Endodermal cell (in vitro differentiated cells): ENCODE results near the gene PLPPR1. TPM values are rescaled to one million over a fixed set of nuclear protein-coding genes. Genes with fewer than 3 reads are reported as not detected.

Source experiments
- DNase-seq: peaks from one replicate; pipeline ENCODE4 v3.0.0-alpha.2; 2017
- H3K27ac ChIP-seq: 2 replicates; pipeline ENCODE4 v1.5.1; 2013; ENCODE audit warnings: mild to moderate bottlenecking, low read depth, low read length, moderate library complexity
- H3K27me3 ChIP-seq: 2 replicates; pipeline ENCODE4 v1.6.1; 2013; ENCODE audit warnings: mild to moderate bottlenecking, low read length, moderate library complexity; ENCODE audit not compliant: insufficient read depth, control insufficient read depth, poor library complexity, severe bottlenecking
- H3K36me3 ChIP-seq: 2 replicates; pipeline ENCODE4 v1.7.0; 2013; ENCODE audit warnings: mild to moderate bottlenecking, low read length, moderate library complexity; ENCODE audit not compliant: control insufficient read depth, insufficient read depth
- H3K4me1 ChIP-seq: one replicate; pipeline ENCODE4 v1.7.0; 2013; ENCODE audit warnings: low read length; ENCODE audit not compliant: control insufficient read depth, insufficient read depth
- H3K4me3 ChIP-seq: 2 replicates; pipeline ENCODE4 v1.5.1; 2013; ENCODE audit warnings: mild to moderate bottlenecking, low read length, moderate library complexity
- H3K9ac ChIP-seq: 2 replicates; pipeline ENCODE4 v1.6.1; 2013; ENCODE audit warnings: mild to moderate bottlenecking, low read length, moderate library complexity; ENCODE audit not compliant: poor library complexity, severe bottlenecking; ENCODE audit errors: extremely low read depth
- H3K9me3 ChIP-seq: 2 replicates; pipeline ENCODE4 v1.6.1; 2013; ENCODE audit warnings: mild to moderate bottlenecking, low read length, moderate library complexity; ENCODE audit not compliant: control insufficient read depth
- H3K27ac Mint-ChIP-seq: 2 replicates; pipeline ENCODE4 v1.8.0; 2020; ENCODE audit warnings: mixed read lengths
- H3K27me3 Mint-ChIP-seq: 2 replicates; pipeline ENCODE4 v1.8.0; 2021; ENCODE audit warnings: mild to moderate bottlenecking, mixed read lengths; ENCODE audit not compliant: insufficient read depth
- H3K36me3 Mint-ChIP-seq: 2 replicates; pipeline ENCODE4 v1.8.0; 2020; ENCODE audit warnings: low read depth, mixed read lengths
- H3K4me1 Mint-ChIP-seq: 2 replicates; pipeline ENCODE4 v1.8.0; 2020; ENCODE audit warnings: mixed read lengths
- H3K4me3 Mint-ChIP-seq: 2 replicates; pipeline ENCODE4 v1.8.0; 2020; ENCODE audit warnings: mild to moderate bottlenecking, moderate library complexity, mixed read lengths
- H3K9me3 Mint-ChIP-seq: 2 replicates; pipeline ENCODE4 v1.8.0; 2020; ENCODE audit warnings: mild to moderate bottlenecking, mixed read lengths
- CTCF ChIP-seq: fragments of 200-600 bp; sonication (generic); conservative IDR thresholded peaks from 2 replicates; pipeline ENCODE4 v1.5.0; 2021; ENCODE audit warnings: antibody characterized with exemption, mild to moderate bottlenecking
- WGBS, 2 experiments: methylation state at CpG; one replicate each; pipeline versions ENCODE4 v1.1.5 to v1.1.7; 2013; ENCODE audit warnings: missing lambda C conversion rate in 2 of 2, mixed read lengths in 1 of 2; ENCODE audit not compliant: insufficient coverage in 1 of 2, insufficient read length in 1 of 2; 5-methylcytosine and 5-hydroxymethylcytosine counted together
- total RNA-seq, 2 donors: library from RNA; stranded (reverse); fragmentation: NEBNext Ultra II Directional in 1 of 2; extraction: Animal tissue kit (Norgen Biotek cat#: 25700) in 1 of 2; gene quantifications; 2 replicates in 1 of 2; 3 replicates in 1 of 2; pipeline ENCODE4 v1.2.1, GENCODE V29; 2021

The PLPPR1 gene
- total RNA-seq, 2 donors from 2014 or later: 1.5 to 4.6 TPM

DNA sequence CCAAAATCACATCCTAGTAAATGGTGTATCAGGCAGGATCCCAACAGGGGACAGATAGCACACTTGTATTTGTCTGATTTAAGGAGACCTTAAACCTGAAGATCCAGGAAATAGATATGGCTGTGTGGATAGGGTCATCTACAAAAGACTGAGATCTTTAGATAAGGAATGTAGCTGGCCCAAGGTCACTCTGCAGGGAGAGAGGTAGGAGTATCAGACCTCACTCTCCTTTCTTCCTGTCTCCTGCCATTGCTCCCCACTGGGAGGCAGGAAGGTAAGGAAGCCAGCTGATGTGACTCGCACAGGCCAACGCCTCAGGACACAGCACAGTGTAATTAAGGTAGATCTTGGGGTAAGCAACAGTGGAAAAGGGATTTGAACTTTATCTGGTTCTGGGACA is 85.8 kb downstream of the PLPPR1 start:
- Mint-ChIP-seq H3K36me3 (no peaks in the 10 kb centered on the region), H3K4me1 (peaks cover 30% of the 10 kb centered on the region), H3K9me3 (peaks cover 2% of the 10 kb centered on the region), H3K27me3 (peaks cover 8% of the 10 kb centered on the region), H3K4me3 (no peak overlapping the region), H3K27ac (no peak overlapping the region)
- Histone ChIP-seq H3K4me3 (no peak overlapping the region), H3K27ac (no peak overlapping the region), H3K9ac (no peak overlapping the region), H3K4me1 (no peaks in the 10 kb centered on the region), H3K36me3 (no peaks in the 10 kb centered on the region), H3K27me3 (peaks cover 18% of the 10 kb centered on the region), H3K9me3 (no peaks in the 10 kb centered on the region)
- no peak for TF ChIP-seq CTCF
- 42% methylated on average over 2 of the region's 2 CpGs; no CpG with 5 or more reads in 1 of the 2 experiments for WGBS, 2 experiments
- DNase-seq: peak; percentile 63

DNA sequence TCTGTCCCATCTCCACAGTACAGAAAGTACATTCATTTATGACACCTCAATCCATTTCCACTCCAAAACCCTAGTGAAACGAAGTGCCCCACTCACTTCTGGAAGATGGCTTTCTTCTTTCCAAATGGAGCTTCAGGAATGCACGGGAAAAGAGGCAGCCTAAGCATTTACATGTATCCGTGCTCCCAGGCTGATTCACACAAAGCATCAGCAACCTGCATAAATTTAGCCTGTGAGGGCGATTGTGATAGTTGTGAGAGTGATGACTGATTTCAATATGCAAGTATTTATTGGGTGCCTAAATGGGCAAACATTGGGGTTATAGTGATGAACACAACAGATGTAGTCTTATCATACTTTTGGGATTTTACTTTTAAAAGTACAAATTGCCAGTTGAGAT is 86.6 kb downstream of the PLPPR1 start:
- no peaks in the 10 kb centered on the region for H3K36me3 Mint-ChIP-seq
- peaks cover 9% of the 10 kb centered on the region for H3K27me3 Mint-ChIP-seq
- peaks cover 18% of the 10 kb centered on the region for H3K27me3 ChIP-seq
- H3K4me3 ChIP-seq: no peak overlapping the region
- H3K9me3 ChIP-seq: no peaks in the 10 kb centered on the region
- no peak overlapping the region for H3K27ac ChIP-seq
- H3K4me1 Mint-ChIP-seq: peaks cover 30% of the 10 kb centered on the region
- H3K9ac ChIP-seq: no peak overlapping the region
- H3K27ac Mint-ChIP-seq: no peak overlapping the region
- H3K4me3 Mint-ChIP-seq: no peak overlapping the region
- TF ChIP-seq CTCF: no peak
- no peaks in the 10 kb centered on the region for H3K36me3 ChIP-seq
- 49 to 54% methylated on average over 2 to 4 of the region's 4 CpGs for WGBS, 2 experiments
- no peaks in the 10 kb centered on the region for H3K9me3 Mint-ChIP-seq
- H3K4me1 ChIP-seq: no peaks in the 10 kb centered on the region
- DNase-seq: no peak

GRCh38 chr9:101117161-101117560 is 88.6 kb downstream of the PLPPR1 start:
- Mint-ChIP-seq H3K27me3 (peaks cover 18% of the 10 kb centered on the region), H3K9me3 (peaks cover 5% of the 10 kb centered on the region), H3K4me1 (peaks cover 30% of the 10 kb centered on the region), H3K27ac (no peak overlapping the region), H3K36me3 (peaks cover 4% of the 10 kb centered on the region), H3K4me3 (no peak overlapping the region)
- no peaks in the 10 kb centered on the region for H3K4me1 ChIP-seq
- no peak for DNase-seq
- peaks cover 13% of the 10 kb centered on the region for H3K9me3 ChIP-seq
- H3K9ac ChIP-seq: no peak overlapping the region
- no peak for TF ChIP-seq CTCF
- no peak overlapping the region for H3K4me3 ChIP-seq
- H3K36me3 ChIP-seq: no peaks in the 10 kb centered on the region
- peaks cover 35% of the 10 kb centered on the region for H3K27me3 ChIP-seq
- 82% methylated on average over 1 of the region's 1 CpG; no CpG with 5 or more reads in 1 of the 2 experiments for WGBS, 2 experiments
- H3K27ac ChIP-seq: no peak overlapping the region
